Stimulated activated CD4-positive, alpha-beta T cell treated with anti-CD3 and anti-CD28 coated beads, Interleukin-4, amount 100 ng/mL, for 48 hours (primary cell): Measurements from ENCODE around the gene CCDC158.
"Not testable (repeated sequence)": the region's sequence is repeated elsewhere in the genome, so short reads cannot be mapped to it uniquely, and the experiment has no call there.

Experiments
- DNase-seq, 2 donors: peaks; one replicate each; pipeline ENCODE4 v3.0.0-alpha.2; 2020; ENCODE audit warnings: low read depth in 2 of 2

CCDC158 gene

GRCh38 chr4:76430519-76431388 is 9.8 kb upstream of the CCDC158 start:
- no peak for DNase-seq

DNA sequence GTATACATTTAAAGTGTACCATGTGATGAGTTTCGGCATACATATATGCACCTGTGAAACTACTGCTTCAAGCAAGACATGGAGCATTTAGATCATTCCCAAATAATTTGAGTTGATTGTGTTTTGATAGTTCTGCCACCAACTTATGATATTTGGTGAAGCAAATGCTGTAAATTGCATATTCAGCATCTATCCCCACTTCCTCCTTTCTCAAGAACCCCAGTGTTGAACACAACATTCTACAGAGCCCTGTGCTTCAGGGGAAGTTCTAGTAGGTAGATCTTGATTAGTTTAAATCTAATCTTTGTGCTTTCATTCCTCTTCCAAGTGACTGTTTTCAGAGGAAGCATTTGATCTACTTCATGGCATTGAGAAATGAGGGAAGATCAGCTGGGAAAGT is 8.7 kb upstream of the CCDC158 start:
- no peak for DNase-seq

DNA sequence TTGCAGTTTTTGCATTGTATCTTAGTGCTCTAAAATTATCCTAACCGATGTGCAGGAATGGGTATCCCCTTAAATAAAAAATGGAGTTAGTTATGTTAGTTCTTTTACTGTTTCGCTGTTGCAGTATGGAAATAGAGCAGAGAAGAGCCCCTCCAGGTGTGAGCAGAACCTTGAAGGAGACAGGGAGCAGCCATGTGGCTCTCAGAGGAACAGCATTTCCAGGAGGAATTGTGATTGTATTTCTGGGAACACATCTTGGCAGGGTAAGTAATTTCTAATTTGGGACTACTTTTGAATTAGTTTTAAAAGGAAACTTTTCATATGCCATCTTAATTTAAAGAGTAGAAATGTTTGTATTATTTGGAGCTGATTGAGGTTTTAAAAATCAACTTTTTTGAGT is 5.3 kb upstream of the CCDC158 start:
- no peak for DNase-seq

GRCh38 chr4:76423159-76423558 is 2.2 kb upstream of the CCDC158 start:
- DNase-seq, result not testable (repeated sequence)

GRCh38 chr4:76420188-76420761 is 666 bp downstream of the CCDC158 start:
- DNase-seq, result no peak

DNA sequence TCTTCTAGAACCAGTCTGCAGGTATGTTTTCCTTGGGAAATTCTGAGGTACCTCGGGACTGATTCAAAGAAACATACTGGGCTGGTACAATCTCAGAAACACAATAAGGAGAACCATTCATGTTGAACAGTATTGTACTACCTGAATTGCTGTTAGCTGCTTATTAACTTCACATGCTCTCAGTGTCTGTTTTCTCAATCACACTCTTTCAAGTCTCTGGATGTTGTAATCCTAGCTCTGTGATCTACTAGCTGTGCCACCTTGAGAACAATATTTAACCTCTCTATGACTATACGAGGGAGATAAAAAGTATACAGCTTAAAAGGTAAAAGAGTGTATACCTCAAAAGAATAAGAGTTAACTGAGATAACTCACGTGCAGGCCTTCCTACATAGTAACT is 10.3 kb downstream of the CCDC158 start:
- DNase-seq, result no peak

GRCh38 chr4:76407440-76408119 is 13.4 kb downstream of the CCDC158 start:
- no peak for DNase-seq

GRCh38 chr4:76406081-76406480 is 14.9 kb downstream of the CCDC158 start:
- no peak for DNase-seq

GRCh38 chr4:76401654-76402053 is 19.3 kb downstream of the CCDC158 start:
- DNase-seq, result no peak

- DNase-seq, result no peak
Observed at GRCh38 chr4:76388160-76388908, 32.6 kb downstream of the CCDC158 start.

DNA sequence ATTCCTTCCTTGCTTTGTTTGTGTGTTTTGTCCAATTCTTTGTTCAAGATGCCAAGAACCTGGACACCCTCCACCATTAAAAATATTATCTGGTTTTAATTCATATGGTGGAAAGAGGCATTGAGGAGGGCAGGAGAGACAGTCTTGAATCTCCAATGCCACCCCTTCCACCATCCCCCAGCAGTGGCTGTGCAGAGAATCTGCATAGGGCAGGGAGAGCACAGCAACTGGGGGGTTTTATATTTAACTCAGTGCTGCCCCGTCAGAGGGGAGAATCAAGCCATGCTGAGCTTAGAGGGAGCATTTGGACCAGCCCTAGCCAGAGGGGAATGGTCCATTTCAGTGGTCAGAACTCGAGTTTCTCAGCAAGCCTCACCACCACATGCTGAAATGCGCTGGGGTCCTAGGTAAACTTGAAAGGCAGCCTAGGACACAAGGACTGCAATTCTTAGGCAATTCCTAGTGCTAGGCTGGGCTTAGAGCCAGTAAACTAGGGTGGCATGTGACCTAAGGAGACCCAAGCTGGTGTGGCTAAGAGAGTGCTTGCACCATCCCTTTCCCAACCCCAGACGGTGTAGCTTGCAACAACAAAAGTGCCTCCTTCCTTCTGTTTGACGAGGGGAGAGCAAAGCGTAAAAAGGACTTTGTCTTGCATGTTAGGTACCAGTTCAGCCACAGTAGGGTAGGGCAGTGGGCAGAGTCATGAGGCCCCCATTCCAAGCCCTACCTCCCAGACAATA is 34.2 kb downstream of the CCDC158 start:
- no peak for DNase-seq

- DNase-seq, result no peak
Observed at GRCh38 chr4:76385974-76386373, 35.0 kb downstream of the CCDC158 start.

DNA sequence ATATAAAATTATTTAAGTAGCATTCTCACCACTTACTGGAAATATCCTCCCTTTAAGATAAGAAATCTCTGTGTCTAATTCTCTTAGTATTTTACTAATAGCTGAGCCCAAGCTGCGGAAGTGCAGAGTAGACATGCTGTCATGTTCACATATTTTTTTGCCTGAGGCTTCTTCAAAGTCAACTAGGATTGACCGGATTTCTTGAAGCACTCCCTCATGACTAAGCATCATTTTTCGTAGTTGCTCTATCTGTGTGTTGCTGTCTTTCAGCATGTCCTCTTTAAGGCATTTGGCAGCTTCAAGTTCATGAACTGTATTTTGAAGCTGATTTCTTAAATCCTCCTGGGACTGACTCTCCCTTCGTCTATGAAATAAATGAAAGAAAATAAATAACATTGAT is 36.9 kb downstream of the CCDC158 start:
- no peak for DNase-seq

GRCh38 chr4:76383001-76383400 is 37.9 kb downstream of the CCDC158 start:
- no peak for DNase-seq

DNA sequence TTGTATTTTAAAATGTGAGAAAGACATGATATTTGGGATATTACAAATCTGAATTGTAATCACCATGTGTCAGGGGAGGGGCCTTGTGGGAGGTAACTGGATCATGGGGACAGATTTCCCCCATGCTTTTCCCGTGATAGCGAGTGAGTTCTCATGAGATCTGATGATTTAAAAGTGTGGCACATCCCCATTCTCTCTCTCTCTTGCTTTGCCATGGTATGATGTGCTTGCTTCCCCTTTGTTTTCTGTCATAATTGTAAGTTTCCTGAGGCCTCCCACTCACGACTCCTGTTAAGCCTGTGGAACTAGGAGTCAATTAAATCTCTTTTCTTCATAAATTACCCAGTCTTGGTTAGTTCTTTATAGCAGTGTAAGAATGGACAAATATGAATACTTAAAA is 39.0 kb downstream of the CCDC158 start:
- DNase-seq, result no peak

DNA sequence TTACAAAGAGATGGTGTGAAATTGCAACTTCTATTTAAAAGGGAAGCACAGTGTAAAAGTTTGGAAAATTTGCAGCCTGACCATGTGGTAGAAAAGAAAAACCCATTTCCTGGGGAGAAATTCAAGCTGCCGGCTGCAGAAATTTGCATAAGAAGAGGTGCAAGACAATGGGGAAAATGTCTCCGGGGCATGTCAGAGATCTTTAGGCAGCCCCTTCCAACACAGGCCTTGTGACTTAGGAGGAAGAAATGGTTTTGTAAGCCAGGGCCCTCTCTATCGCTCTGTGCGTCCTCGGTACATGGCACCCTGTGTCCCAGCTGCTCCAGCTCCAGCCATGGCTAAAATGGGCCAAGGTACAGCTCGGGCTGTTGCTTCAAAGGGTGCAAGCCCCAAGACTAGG is 40.4 kb downstream of the CCDC158 start:
- no peak for DNase-seq

DNA sequence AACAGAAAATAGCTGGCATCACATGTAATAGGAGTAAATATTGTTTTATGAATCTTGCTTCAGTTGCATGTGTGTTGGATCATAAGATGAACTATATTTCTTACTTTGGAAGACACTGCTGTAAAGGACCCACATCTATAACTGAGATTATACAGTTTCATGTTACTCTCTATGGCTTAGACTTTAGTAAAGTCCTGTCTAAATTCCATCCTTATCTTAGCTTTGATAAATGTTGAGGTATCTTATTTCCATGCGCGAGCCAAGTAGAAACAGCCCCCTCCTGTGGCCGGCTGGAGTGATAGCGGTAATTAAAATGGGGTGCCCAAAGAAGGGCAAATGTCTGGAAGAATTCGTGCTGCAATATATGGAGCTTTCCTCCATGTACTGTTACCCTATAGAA is 43.0 kb downstream of the CCDC158 start:
- peak; percentile 38 to 40 for DNase-seq

DNA sequence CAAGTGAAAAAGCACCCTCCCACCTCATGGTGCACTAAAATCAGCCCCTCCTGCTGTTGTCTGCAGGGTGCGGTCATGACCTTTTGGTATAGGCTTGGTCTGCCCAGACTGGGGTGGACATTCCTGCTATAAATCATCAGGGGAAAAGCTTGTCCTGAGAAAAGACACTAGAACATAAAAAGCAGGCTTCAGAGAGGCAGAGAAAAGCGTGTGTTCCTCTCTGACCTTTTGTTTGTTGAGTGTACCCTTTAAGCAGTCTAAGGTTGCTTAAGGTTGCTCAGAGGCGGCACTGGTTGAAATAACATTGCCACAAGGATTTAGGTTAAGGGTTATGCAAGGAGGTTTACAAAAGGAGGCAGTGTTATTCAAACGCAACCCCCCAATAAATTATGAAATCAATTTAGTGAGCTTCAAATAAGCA is 43.5 kb downstream of the CCDC158 start:
- no peak for DNase-seq

DNA sequence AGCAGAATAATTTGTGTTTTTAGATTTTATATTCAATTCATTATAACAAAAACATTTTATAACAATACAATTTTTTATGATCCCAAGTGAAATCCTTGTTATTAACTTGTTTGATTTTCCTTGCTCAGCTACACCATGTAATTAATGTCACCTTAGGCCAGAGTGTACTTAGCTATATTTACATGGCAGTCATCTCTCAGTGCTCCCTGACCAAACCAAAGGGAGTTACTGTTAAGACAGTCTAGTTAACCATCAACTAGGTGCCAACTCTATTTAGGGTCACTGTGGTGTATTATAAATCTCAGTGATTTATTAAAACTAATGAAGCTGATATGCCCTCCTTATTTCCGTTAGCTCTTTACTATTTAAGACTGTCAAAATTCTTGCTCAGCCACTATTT is 44.4 kb downstream of the CCDC158 start:
- no peak for DNase-seq

DNA sequence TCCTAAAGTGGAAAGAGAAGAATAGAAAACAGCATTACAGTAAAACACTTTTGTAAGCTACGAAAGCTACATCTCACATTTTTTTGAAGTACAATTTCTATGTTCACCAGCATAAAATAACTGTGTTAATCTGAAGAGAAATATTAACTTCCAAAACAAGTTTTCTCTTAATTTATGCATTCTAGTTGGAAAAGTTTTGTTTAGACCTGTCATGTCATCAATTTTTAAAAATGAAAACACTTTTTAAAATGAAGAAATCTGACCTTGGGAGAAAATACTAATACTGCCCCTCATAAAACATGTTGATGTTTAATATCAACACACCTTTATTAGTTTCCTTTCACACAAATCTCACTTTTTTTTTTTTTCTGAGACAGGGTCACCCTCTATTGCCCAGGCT is 45.2 kb downstream of the CCDC158 start:
- DNase-seq, result no peak

GRCh38 chr4:76374798-76375197 is 46.1 kb downstream of the CCDC158 start:
- DNase-seq, result no peak
